ENCODE data around the gene ZNF367. TPM values are rescaled to one million over a fixed set of nuclear protein-coding genes. Genes with fewer than 3 reads are reported as not detected.
"Not testable (repeated sequence)": the region's sequence is repeated elsewhere in the genome, so short reads cannot be mapped to it uniquely, and the experiment has no call there.

ZNF367 gene
- total RNA-seq, 1 experiment from 2014 or later, result 14.0 TPM

DNA sequence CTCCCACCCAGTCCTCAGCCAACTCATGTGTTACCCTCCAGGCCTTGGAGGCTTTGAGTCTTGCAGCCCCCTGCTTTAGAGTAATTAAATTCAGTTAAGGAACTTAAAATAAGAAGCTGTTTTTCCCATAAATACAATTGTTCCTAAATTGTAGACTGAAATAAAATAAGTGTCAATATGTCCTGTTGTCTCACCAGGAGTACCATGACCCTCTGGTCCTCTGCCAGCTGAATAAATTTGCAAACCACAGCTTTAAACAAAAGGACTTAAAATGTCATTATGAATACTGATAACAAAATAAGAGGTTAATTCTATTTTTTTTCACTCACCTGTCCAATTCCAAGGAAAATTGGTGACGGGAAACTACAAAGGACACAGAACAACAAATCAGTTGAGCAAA lies 50.2 kb downstream of the ZNF367 start:
- no peak overlapping the region for H2AFZ ChIP-seq
- intact Hi-C loops (cut with micrococcal nuclease; ENCODE audit: unreplicated experiment), result no loop called here
- H3K4me1 ChIP-seq (replicated peaks; ENCODE audit: insufficient read depth), result no peaks in the 10 kb centered on the region
- POLR2A ChIA-PET (ENCODE audit: unreplicated experiment), result interaction anchor here (0.6 kb wide), 1 partner anchor 81 kb away, joined by 3 read pairs; no protein-coding TSS in a partner anchor
- no peak for DNase-seq
- H3K4me2 ChIP-seq, result no peak overlapping the region
- no peaks in the 10 kb centered on the region for H3K79me2 ChIP-seq (ENCODE audit: low read depth)
- no peak overlapping the region for H3K27ac ChIP-seq
- no TSS peak for BruUV-seq (replicated peaks)
- H3K9me2 ChIP-seq (ENCODE audit: insufficient read depth), result no peaks in the 10 kb centered on the region; the same call in 1 of the 2 replicates
- H3F3A ChIP-seq (ENCODE audit: insufficient read depth, low read depth), result no peaks in the 10 kb centered on the region
- H4K20me1 ChIP-seq (ENCODE audit: insufficient read depth), result no peaks in the 10 kb centered on the region
- CTCF ChIA-PET, result no interaction called here
- H3K27me3 ChIP-seq (ENCODE audit: insufficient read depth, low read depth), result no peaks in the 10 kb centered on the region
- H3K4me3 ChIP-seq, result no peak overlapping the region
- no peaks in the 10 kb centered on the region for H3K9me3 ChIP-seq (ENCODE audit: insufficient read depth, low read depth)
- no peak for TF ChIP-seq EZH2 (IDR thresholded peaks at IDR 0.05; ENCODE audit: low read depth)
- TF ChIP-seq, protein P1, sequence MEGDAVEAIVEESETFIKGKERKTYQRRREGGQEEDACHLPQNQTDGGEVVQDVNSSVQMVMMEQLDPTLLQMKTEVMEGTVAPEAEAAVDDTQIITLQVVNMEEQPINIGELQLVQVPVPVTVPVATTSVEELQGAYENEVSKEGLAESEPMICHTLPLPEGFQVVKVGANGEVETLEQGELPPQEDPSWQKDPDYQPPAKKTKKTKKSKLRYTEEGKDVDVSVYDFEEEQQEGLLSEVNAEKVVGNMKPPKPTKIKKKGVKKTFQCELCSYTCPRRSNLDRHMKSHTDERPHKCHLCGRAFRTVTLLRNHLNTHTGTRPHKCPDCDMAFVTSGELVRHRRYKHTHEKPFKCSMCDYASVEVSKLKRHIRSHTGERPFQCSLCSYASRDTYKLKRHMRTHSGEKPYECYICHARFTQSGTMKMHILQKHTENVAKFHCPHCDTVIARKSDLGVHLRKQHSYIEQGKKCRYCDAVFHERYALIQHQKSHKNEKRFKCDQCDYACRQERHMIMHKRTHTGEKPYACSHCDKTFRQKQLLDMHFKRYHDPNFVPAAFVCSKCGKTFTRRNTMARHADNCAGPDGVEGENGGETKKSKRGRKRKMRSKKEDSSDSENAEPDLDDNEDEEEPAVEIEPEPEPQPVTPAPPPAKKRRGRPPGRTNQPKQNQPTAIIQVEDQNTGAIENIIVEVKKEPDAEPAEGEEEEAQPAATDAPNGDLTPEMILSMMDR (conservative IDR thresholded peaks at IDR 0.05), result no peak
- H3K36me3 ChIP-seq (ENCODE audit: low read depth), result no peaks in the 10 kb centered on the region

DNA sequence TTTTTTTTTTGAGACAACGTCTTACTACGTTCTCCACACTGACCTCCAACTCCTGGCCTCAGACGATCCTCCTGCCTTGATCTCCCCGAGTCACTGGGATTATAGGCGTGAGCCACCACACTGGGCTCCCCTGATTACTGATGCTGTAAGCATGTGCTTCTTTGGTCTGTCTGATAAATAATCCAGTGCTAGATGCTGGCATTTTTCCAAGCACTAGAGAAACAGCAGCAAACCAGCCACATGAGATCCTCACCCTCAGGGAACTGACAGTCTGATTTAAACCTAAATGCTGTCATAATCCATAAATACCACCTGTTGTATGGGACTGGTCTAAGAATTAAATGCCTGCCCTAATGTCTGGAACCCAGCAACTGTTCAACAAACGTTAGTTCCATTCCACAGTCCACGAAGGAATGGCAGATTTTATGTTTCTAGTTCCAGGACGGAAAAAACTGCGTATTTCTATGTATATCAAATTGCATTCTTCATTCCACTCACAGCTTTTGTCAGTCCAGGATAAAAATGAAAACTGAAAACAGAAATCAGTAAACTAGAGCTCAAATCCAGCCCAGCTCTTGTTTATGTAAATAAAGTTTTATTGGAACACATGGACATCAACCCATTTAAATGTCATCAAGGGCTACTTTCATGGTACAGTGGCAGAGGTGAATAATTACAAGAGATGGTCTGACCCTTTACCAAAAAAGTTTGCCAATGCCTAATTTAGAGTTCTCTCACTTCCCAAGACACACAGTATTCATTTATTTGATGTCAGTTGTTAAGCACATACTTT lies 54.8 kb downstream of the ZNF367 start:
- Histone ChIP-seq H3K36me3 (ENCODE audit: low read depth) (no peaks in the 10 kb centered on the region), H3K4me1 (replicated peaks; ENCODE audit: insufficient read depth) (no peaks in the 10 kb centered on the region), H2AFZ (no peak overlapping the region), H3K9me2 (ENCODE audit: insufficient read depth) (no peaks in the 10 kb centered on the region; the same call in 1 of the 2 replicates), H3K79me2 (ENCODE audit: low read depth) (no peaks in the 10 kb centered on the region), H3K4me3 (no peak overlapping the region), H4K20me1 (ENCODE audit: insufficient read depth) (no peaks in the 10 kb centered on the region), H3F3A (ENCODE audit: insufficient read depth, low read depth) (no peaks in the 10 kb centered on the region), H3K9me3 (ENCODE audit: insufficient read depth, low read depth) (no peaks in the 10 kb centered on the region), H3K27ac (no peak overlapping the region), H3K4me2 (no peak overlapping the region), H3K27me3 (ENCODE audit: insufficient read depth, low read depth) (no peaks in the 10 kb centered on the region)
- no peak for DNase-seq
- ChIA-PET CTCF (interaction anchor here (0.6 to 0.7 kb wide), 2 partner anchors 15 to 174 kb away, joined by 5 to 6 read pairs; no protein-coding TSS in a partner anchor), POLR2A (ENCODE audit: unreplicated experiment) (interaction anchor here (0.6 kb wide), 1 partner anchor 15 kb away, joined by 11 read pairs; no protein-coding TSS in a partner anchor)
- no TSS peak for BruUV-seq (replicated peaks)
- intact Hi-C loops (cut with micrococcal nuclease; ENCODE audit: unreplicated experiment), result no loop called here
- no peak for TF ChIP-seq EZH2 (IDR thresholded peaks at IDR 0.05; ENCODE audit: low read depth)
- TF ChIP-seq, protein P1 (conservative IDR thresholded peaks at IDR 0.05), result no peak

DNA sequence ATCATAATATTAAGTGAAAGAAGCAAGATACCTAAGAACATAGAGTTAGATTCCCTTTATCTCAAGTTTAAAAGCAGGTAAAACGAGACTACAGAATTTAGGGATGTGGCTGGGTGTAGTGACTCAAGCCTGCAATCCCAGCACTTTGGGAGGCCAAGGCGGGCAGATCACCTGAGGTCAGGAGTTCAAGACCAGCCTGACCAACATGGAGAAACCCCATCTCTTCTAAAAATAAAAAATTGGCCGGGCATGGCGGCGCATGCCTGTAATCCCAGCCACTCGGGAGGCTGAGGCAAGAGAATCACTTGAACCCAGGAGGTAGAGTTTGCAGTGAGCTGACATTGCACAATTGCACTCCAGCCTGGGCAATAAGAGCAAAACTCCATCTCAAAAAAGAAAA lies 56.1 kb downstream of the ZNF367 start:
- H2AFZ ChIP-seq; intact Hi-C loops (cut with micrococcal nuclease; ENCODE audit: unreplicated experiment); H3K4me1 ChIP-seq (replicated peaks; ENCODE audit: insufficient read depth); POLR2A ChIA-PET (ENCODE audit: unreplicated experiment); H3F3A ChIP-seq (ENCODE audit: insufficient read depth, low read depth); H3K4me3 ChIP-seq; H3K4me2 ChIP-seq; H3K9me3 ChIP-seq (ENCODE audit: insufficient read depth, low read depth); H3K27me3 ChIP-seq (ENCODE audit: insufficient read depth, low read depth); DNase-seq; H3K36me3 ChIP-seq (ENCODE audit: low read depth); BruUV-seq (replicated peaks); H4K20me1 ChIP-seq (ENCODE audit: insufficient read depth); CTCF ChIA-PET; H3K27ac ChIP-seq; H3K9me2 ChIP-seq (ENCODE audit: insufficient read depth); H3K79me2 ChIP-seq (ENCODE audit: low read depth): not testable (repeated sequence)
